H1 (cell line): ENCODE results near the gene DOCK1. TPM values are rescaled to one million over a fixed set of nuclear protein-coding genes. Genes with fewer than 3 reads are reported as not detected.

Experiments used
- CTCF ChIA-PET: fragments of 300-600 bp; sonication (Branson Sonifier 250); formaldehyde crosslinking; loops from one replicate; lab custom pipeline; 2021; ENCODE audit not compliant: partially characterized antibody; lab: Charles Lee
- POLR2A ChIA-PET: fragments of 300-600 bp; sonication (Branson Sonifier 250); formaldehyde crosslinking; loops from one replicate; lab custom pipeline; 2021; ENCODE audit warnings: inconsistent platforms; ENCODE audit not compliant: partially characterized antibody; lab: Charles Lee
- DNase-seq, 2 experiments: peaks; one replicate each; pipeline versions ENCODE4 v3.0.0 to v3.0.0-alpha.2; 2010 to 2022; ENCODE audit warnings: low spot score in 2 of 2, low read depth in 1 of 2, mixed read lengths in 1 of 2
- FAIRE-seq: peaks from 2 replicates; lab custom pipeline; 2011; peaks lifted over from hg19 to GRCh38; lab: Jason Lieb, UNC
- H2AFZ ChIP-seq: 2 replicates; pipeline ENCODE4 v1.8.1; 2012; ENCODE audit warnings: low read length, inconsistent platforms
- H2AK5ac ChIP-seq: 2 replicates; pipeline ENCODE4 v1.6.1; 2013; ENCODE audit warnings: low read depth, low read length
- H2BK120ac ChIP-seq: replicated peaks from 2 replicates; pipeline ENCODE3; 2013; ENCODE audit warnings: low read depth, low read length, inconsistent platforms
- H2BK12ac ChIP-seq: 2 replicates; pipeline ENCODE4 v1.6.1; 2013; ENCODE audit warnings: low read depth, low read length
- H2BK15ac ChIP-seq: 2 replicates; pipeline ENCODE4 v1.6.1; 2013; ENCODE audit warnings: low read length
- H2BK20ac ChIP-seq: 2 replicates; pipeline ENCODE4 v1.6.1; 2013; ENCODE audit warnings: low read length
- H2BK5ac ChIP-seq: 2 replicates; pipeline ENCODE4 v1.6.1; 2013; ENCODE audit warnings: low read depth, low read length
- H3K14ac ChIP-seq: 2 replicates; pipeline ENCODE4 v1.6.1; 2013; ENCODE audit warnings: inconsistent platforms; ENCODE audit not compliant: insufficient read length
- H3K18ac ChIP-seq: 2 replicates; pipeline ENCODE4 v1.6.1; 2013; ENCODE audit warnings: low read length; ENCODE audit errors: extremely low read depth
- H3K23ac ChIP-seq: 2 replicates; pipeline ENCODE4 v1.6.1; 2013; ENCODE audit warnings: inconsistent platforms; ENCODE audit not compliant: insufficient read length
- H3K23me2 ChIP-seq: 2 replicates; pipeline ENCODE4 v1.6.1; 2013; ENCODE audit warnings: low read depth, low read length
- H3K27ac ChIP-seq: 2 replicates; pipeline ENCODE4 v1.6.1; 2011; ENCODE audit warnings: low read depth, low read length, inconsistent platforms
- H3K27me3 ChIP-seq, 4 experiments: replicated peaks in 1 of 4; 1 replicate in 1 of 4; 2 replicates in 3 of 4; pipeline versions ENCODE4 v1.6.1 to v1.8.1; 2011 to 2013; ENCODE audit warnings: low read length in 3 of 4, mild to moderate bottlenecking in 3 of 4, inconsistent platforms in 2 of 4, mixed read lengths in 2 of 4, moderate library complexity in 1 of 4; ENCODE audit not compliant: control insufficient read depth in 3 of 4, insufficient read depth in 3 of 4; ENCODE audit errors: extremely low read depth in 1 of 4
- H3K36me3 ChIP-seq, 4 experiments: 2 replicates each; pipeline versions ENCODE4 v1.6.1 to v1.8.1; 2011 to 2013; ENCODE audit warnings: mild to moderate bottlenecking in 4 of 4, low read length in 3 of 4, moderate library complexity in 2 of 4, control low read depth in 1 of 4, inconsistent platforms in 1 of 4; ENCODE audit not compliant: insufficient read depth in 4 of 4, control insufficient read depth in 2 of 4
- H3K4ac ChIP-seq: replicated peaks from 2 replicates; pipeline ENCODE3; 2013; ENCODE audit warnings: low read length, low read depth, mixed read lengths, inconsistent platforms; ENCODE audit not compliant: insufficient read length
- H3K4me1 ChIP-seq, 4 experiments: replicated peaks in 1 of 4; 1 replicate in 1 of 4; 2 replicates in 3 of 4; pipeline versions ENCODE4 v1.6.1 to v1.8.1; 2011 to 2013; ENCODE audit warnings: low read length in 3 of 4, inconsistent platforms in 2 of 4, mixed read lengths in 1 of 4; ENCODE audit not compliant: insufficient read depth in 4 of 4, control insufficient read depth in 3 of 4
- H3K4me2 ChIP-seq, 2 experiments: 2 replicates each; pipeline versions ENCODE4 v1.6.1 to v1.8.1; 2011 to 2013; ENCODE audit warnings: low read depth in 2 of 2, low read length in 2 of 2, control low read depth in 1 of 2, inconsistent platforms in 1 of 2, mild to moderate bottlenecking in 1 of 2; ENCODE audit not compliant: insufficient read depth in 1 of 2
- H3K4me3 ChIP-seq, 4 experiments: fragments of 200-600, 300-600 bp in 1 of 4; sonication (generic), shearing (Covaris generic), sonication (Bioruptor Twin) in 1 of 4; 2 replicates each; pipeline versions ENCODE4 v1.5.1 to v1.8.1; 2011 to 2016; ENCODE audit warnings: low read length in 4 of 4, low read depth in 3 of 4, control low read depth in 2 of 4, inconsistent platforms in 2 of 4, mild to moderate bottlenecking in 2 of 4, mixed read lengths in 1 of 4, moderate library complexity in 1 of 4; ENCODE audit not compliant: insufficient read depth in 2 of 4; ENCODE audit errors: extremely low read depth in 1 of 4
- H3K56ac ChIP-seq: replicated peaks from 2 replicates; pipeline ENCODE3; 2013; ENCODE audit warnings: low read depth, mild to moderate bottlenecking, mixed read lengths, low read length, inconsistent platforms; ENCODE audit not compliant: insufficient read length
- H3K79me1 ChIP-seq: 2 replicates; pipeline ENCODE4 v1.6.1; 2013; ENCODE audit warnings: low read depth, low read length, control low read depth
- H3K79me2 ChIP-seq, 2 experiments: 2 replicates each; pipeline versions ENCODE4 v1.6.1 to v1.8.1; 2012 to 2013; ENCODE audit warnings: low read length in 2 of 2, mild to moderate bottlenecking in 2 of 2, inconsistent platforms in 1 of 2; ENCODE audit not compliant: insufficient read depth in 2 of 2, control insufficient read depth in 1 of 2
- H3K9ac ChIP-seq, 4 experiments: replicated peaks in 1 of 4; 1 replicate in 1 of 4; 2 replicates in 3 of 4; pipeline versions ENCODE4 v1.6.1 to v1.8.1; 2011 to 2013; ENCODE audit warnings: low read depth in 3 of 4, low read length in 3 of 4, control low read depth in 2 of 4, mild to moderate bottlenecking in 2 of 4, moderate library complexity in 2 of 4, inconsistent platforms in 1 of 4; ENCODE audit errors: extremely low read depth in 1 of 4
- H3K9me3 ChIP-seq, 2 experiments: 2 replicates each; pipeline versions ENCODE4 v1.6.1 to v1.8.1; 2012 to 2013; ENCODE audit warnings: mild to moderate bottlenecking in 2 of 2, moderate library complexity in 2 of 2, control low read depth in 1 of 2, inconsistent platforms in 1 of 2, low read depth in 1 of 2, low read length in 1 of 2, mixed read lengths in 1 of 2; ENCODE audit not compliant: insufficient read depth in 2 of 2
- H4K20me1 ChIP-seq, 2 experiments: replicated peaks in 1 of 2; 2 replicates each; pipeline versions ENCODE3 to v1.8.1; 2011 to 2013; ENCODE audit warnings: inconsistent platforms in 2 of 2, low read length in 2 of 2, mild to moderate bottlenecking in 1 of 2; ENCODE audit not compliant: insufficient read depth in 2 of 2, control insufficient read depth in 1 of 2
- H4K5ac ChIP-seq: 2 replicates; pipeline ENCODE4 v1.6.1; 2013; ENCODE audit warnings: low read length, low read depth, mixed read lengths, inconsistent platforms; ENCODE audit not compliant: insufficient read length
- H4K8ac ChIP-seq: 2 replicates; pipeline ENCODE4 v1.8.0; 2013; ENCODE audit warnings: mild to moderate bottlenecking, moderate library complexity, low read length, inconsistent platforms; ENCODE audit not compliant: insufficient read depth; ENCODE audit errors: extremely low read depth
- H4K91ac ChIP-seq: replicated peaks from 2 replicates; pipeline ENCODE3; 2013; ENCODE audit warnings: low read length, mixed read lengths, inconsistent platforms; ENCODE audit not compliant: insufficient read length
- CTCF ChIP-seq, 3 experiments: IDR thresholded peaks; 1 replicate in 2 of 3; 2 replicates in 1 of 3; pipeline versions ENCODE4 v1.5.1 to v1.6.1; 2011; ENCODE audit warnings: low read length in 3 of 3, mild to moderate bottlenecking in 3 of 3, inconsistent platforms in 2 of 3, low read depth in 1 of 3, moderate library complexity in 1 of 3; ENCODE audit not compliant: insufficient read depth in 1 of 3; ENCODE audit errors: control extremely low read depth in 1 of 3
- RAD21 ChIP-seq, 2 experiments: IDR thresholded peaks in 1 of 2; conservative IDR thresholded peaks in 1 of 2; 2 replicates each; pipeline ENCODE4 v1.6.1; 2011; ENCODE audit warnings: low read depth in 2 of 2, low read length in 2 of 2, improper control_type of control experiment in 1 of 2, inconsistent platforms in 1 of 2, mild to moderate bottlenecking in 1 of 2, moderate library complexity in 1 of 2
- SUZ12 ChIP-seq: fragments of 200-600 bp; sonication (generic); IDR thresholded peaks from 2 replicates; pipeline ENCODE4 v1.6.1; 2012; ENCODE audit warnings: mild to moderate bottlenecking, inconsistent platforms, low read length, moderate library complexity, mixed read lengths
- WGBS, 2 experiments: shearing (Covaris generic) in 1 of 2; methylation state at CpG; one replicate each; pipeline versions ENCODE4 v1.1.6 to v1.1.7; 2013 to 2015; ENCODE audit warnings: low lambda C conversion rate in 2 of 2, mixed read lengths in 2 of 2, inconsistent platforms in 1 of 2, low coverage in 1 of 2, missing lambda C conversion rate in 1 of 2; ENCODE audit not compliant: insufficient replicate concordance in 2 of 2, insufficient coverage in 1 of 2, insufficient read length in 1 of 2; ENCODE audit errors: extremely low coverage in 1 of 2, missing lambda C conversion rate in 1 of 2; 5-methylcytosine and 5-hydroxymethylcytosine counted together
- polyA plus RNA-seq, 7 experiments: library from polyadenylated mRNA; depleted of rRNA in 3 of 7; stranded (reverse) in 5 of 7; unstranded in 2 of 7; fragments of >200 nt in 5 of 7; fragments of 200-250 nt in 2 of 7; gene quantifications; 1 replicate in 5 of 7; 2 replicates in 1 of 7; 4 replicates in 1 of 7; pipeline versions ENCODE4 v1.2.1 to v1.2.3, GENCODE V29; 2011 to 2013; ENCODE audit warnings: missing spikeins in 2 of 7, mixed read lengths in 2 of 7
- total RNA-seq: library from RNA; stranded (reverse); fragmentation: NEBNext Ultra II Directional; extraction: Animal tissue kit (Norgen Biotek cat#: 25700); gene quantifications from 2 replicates; pipeline ENCODE4 v1.2.1, GENCODE V29; 2021

DOCK1 gene
- total and polyA plus RNA-seq, 2 of the 8 experiments (the other 6 are each of a cell fraction or from before 2014, with no cell fraction given) = 11.6 to 53.0 TPM

GRCh38 chr10:127243490-127244272 is 338.5 kb downstream of the DOCK1 start:
- ChIA-PET POLR2A (interaction anchor here (0.7 kb wide), 1 partner anchor 43 kb away, joined by 3 read pairs; no protein-coding TSS in a partner anchor), CTCF (interaction anchor here (0.6 to 1.8 kb wide), 22 partner anchors 9 to 791 kb away, joined by 3 to 6 read pairs (median 3); no protein-coding TSS in a partner anchor)
- H2BK15ac ChIP-seq = no peak overlapping the region
- no peak overlapping the region for H2BK120ac ChIP-seq
- no peak overlapping the region for H3K23ac ChIP-seq
- H3K9me3 ChIP-seq = 0 out of 4 replicates have a peak, but pooled peaks cover 0 to 5% of the 10 kb centered on the region in 2 experiments
- no peaks in the 10 kb centered on the region for H3K79me2 ChIP-seq
- H2BK5ac ChIP-seq = no peak overlapping the region
- FAIRE-seq (no peak), DNase-seq (peak; percentile 33 to 83)
- no peak overlapping the region for H3K4ac ChIP-seq
- no peak overlapping the region for H2AK5ac ChIP-seq
- H3K9ac ChIP-seq = no peak overlapping the region
- no peak overlapping the region for H3K4me2 ChIP-seq
- H4K91ac ChIP-seq = no peak overlapping the region
- H3K79me1 ChIP-seq = no peaks in the 10 kb centered on the region
- H2BK12ac ChIP-seq = no peak overlapping the region
- no peak overlapping the region for H4K8ac ChIP-seq
- H3K36me3 ChIP-seq = peaks cover 0 to 7% (median 2%) of the 10 kb centered on the region in 4 experiments; a peak in 4 of 8 replicates
- H3K4me3 ChIP-seq = no peak overlapping the region
- H3K14ac ChIP-seq = no peak overlapping the region
- H3K23me2 ChIP-seq = no peaks in the 10 kb centered on the region
- H4K5ac ChIP-seq = no peak overlapping the region
- no peak overlapping the region for H3K56ac ChIP-seq
- TF ChIP-seq CTCF (IDR thresholded peaks at IDR 0.05; ENCODE audit: control extremely low read depth in 1 of 3, insufficient read depth in 1 of 3, low read depth in 1 of 3, low read length in 3 of 3) (peak; percentile 78 to 82 (median 81)), RAD21 (IDR thresholded peaks at IDR 0.05 in 1 of 2, conservative IDR thresholded peaks at IDR 0.05 in 1 of 2; ENCODE audit: low read depth in 2 of 2, low read length in 2 of 2) (peak; percentile 62 to 78), SUZ12 (no peak)
- H4K20me1 ChIP-seq = no peaks in the 10 kb centered on the region
- no peaks in the 10 kb centered on the region for H3K4me1 ChIP-seq
- no peak overlapping the region for H3K18ac ChIP-seq
- WGBS, 2 experiments = 39% methylated on average over 4 of the region's 4 CpGs; no CpG with 5 or more reads in 1 of the 2 experiments
- no peak overlapping the region for H3K27ac ChIP-seq
- no peak overlapping the region for H2AFZ ChIP-seq
- H2BK20ac ChIP-seq = no peak overlapping the region
- H3K27me3 ChIP-seq = no peaks in the 10 kb centered on the region
